HCT116 (cell line): ENCODE results near the gene NT5C2.

Experiments
- CBX3 ChIP-seq: IDR thresholded peaks from 2 replicates; pipeline ENCODE4 v1.6.1; 2012; ENCODE audit warnings: low read depth
- EZH2 ChIP-seq: fragments of 200-600 bp; sonication (generic); IDR thresholded peaks from 2 replicates; pipeline ENCODE4 v1.6.1; 2017; ENCODE audit warnings: antibody characterized with exemption, mixed run types
- EZH2phosphoT487 ChIP-seq: fragments of 200-600 bp; IDR thresholded peaks from 2 replicates; pipeline ENCODE4 v1.6.1; 2018; ENCODE audit warnings: antibody characterized with exemption, borderline replicate concordance
- POLR2A ChIP-seq: IDR thresholded peaks from 2 replicates; pipeline ENCODE4 v1.7.0; 2011; ENCODE audit warnings: borderline replicate concordance; ENCODE audit not compliant: insufficient read depth, insufficient read length; ENCODE audit errors: extremely low read depth
- POLR2AphosphoS5 ChIP-seq: IDR thresholded peaks from 2 replicates; pipeline ENCODE4 v1.6.1; 2011; ENCODE audit warnings: mild to moderate bottlenecking, low read depth, low read length, moderate library complexity
- RAD21 ChIP-seq: IDR thresholded peaks from 2 replicates; pipeline ENCODE4 v1.6.1; 2012; ENCODE audit warnings: low read depth, mild to moderate bottlenecking
- SIN3A ChIP-seq: IDR thresholded peaks from 2 replicates; pipeline ENCODE4 v1.6.1; 2012; ENCODE audit warnings: low read depth
- SP1 ChIP-seq: IDR thresholded peaks from 2 replicates; pipeline ENCODE4 v1.6.1; 2012; ENCODE audit warnings: low read depth
- YY1 ChIP-seq: IDR thresholded peaks from 2 replicates; pipeline ENCODE4 v1.6.1; 2011; ENCODE audit warnings: low read length, low read depth, moderate library complexity, mild to moderate bottlenecking; ENCODE audit not compliant: insufficient replicate concordance; ENCODE audit errors: extremely low read depth
- TF ChIP-seq, protein P1 (sequence below), 3 experiments: fragments of 200-600 bp in 1 of 3; sonication (generic) in 1 of 3; IDR thresholded peaks in 2 of 3; conservative IDR thresholded peaks in 1 of 3; 2 replicates each; pipeline ENCODE4 v1.5.1; 2012 to 2017; ENCODE audit warnings: low read depth in 2 of 3, low read length in 2 of 3, antibody characterized with exemption in 1 of 3, borderline replicate concordance in 1 of 3, control low read depth in 1 of 3, mild to moderate bottlenecking in 1 of 3, mixed read lengths in 1 of 3, mixed run types in 1 of 3, moderate library complexity in 1 of 3; ENCODE audit not compliant: insufficient read depth in 1 of 3
- TF ChIP-seq, protein P2 (sequence below): IDR thresholded peaks from 2 replicates; pipeline ENCODE4 v1.6.1; 2012; ENCODE audit warnings: low read depth
- TF ChIP-seq, protein P3 (sequence below): IDR thresholded peaks from 2 replicates; pipeline ENCODE4 v1.6.1; 2012
- TF ChIP-seq, protein P4 (sequence below): IDR thresholded peaks from 2 replicates; pipeline ENCODE4 v1.6.1; 2011; ENCODE audit warnings: mild to moderate bottlenecking, low read length, moderate library complexity; ENCODE audit not compliant: insufficient replicate concordance; ENCODE audit errors: extremely low read depth

DNA sequence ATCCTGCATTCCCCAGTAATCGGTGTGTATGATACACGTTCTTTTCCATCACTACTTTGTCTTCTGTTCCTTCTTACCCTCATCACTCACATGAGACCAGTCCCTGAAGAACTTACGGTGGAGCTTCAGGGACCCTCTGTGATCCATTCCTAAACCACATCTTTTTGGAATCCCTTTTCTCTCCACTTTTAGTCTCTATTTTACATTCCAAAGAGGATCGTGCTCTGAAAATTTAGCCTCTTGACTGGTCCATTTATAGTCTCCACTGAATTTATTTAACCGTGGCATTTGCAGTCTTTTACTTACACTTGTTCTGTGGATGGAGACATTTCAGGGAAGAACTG lies 109.1 kb downstream of the NT5C2 start:
- TF ChIP-seq EZH2phosphoT487 (no peak), SIN3A (no peak), POLR2A (no peak), YY1 (no peak), EZH2 (no peak), SP1 (no peak), RAD21 (no peak), POLR2AphosphoS5 (no peak), CBX3 (no peak)
- TF ChIP-seq, protein P1, sequence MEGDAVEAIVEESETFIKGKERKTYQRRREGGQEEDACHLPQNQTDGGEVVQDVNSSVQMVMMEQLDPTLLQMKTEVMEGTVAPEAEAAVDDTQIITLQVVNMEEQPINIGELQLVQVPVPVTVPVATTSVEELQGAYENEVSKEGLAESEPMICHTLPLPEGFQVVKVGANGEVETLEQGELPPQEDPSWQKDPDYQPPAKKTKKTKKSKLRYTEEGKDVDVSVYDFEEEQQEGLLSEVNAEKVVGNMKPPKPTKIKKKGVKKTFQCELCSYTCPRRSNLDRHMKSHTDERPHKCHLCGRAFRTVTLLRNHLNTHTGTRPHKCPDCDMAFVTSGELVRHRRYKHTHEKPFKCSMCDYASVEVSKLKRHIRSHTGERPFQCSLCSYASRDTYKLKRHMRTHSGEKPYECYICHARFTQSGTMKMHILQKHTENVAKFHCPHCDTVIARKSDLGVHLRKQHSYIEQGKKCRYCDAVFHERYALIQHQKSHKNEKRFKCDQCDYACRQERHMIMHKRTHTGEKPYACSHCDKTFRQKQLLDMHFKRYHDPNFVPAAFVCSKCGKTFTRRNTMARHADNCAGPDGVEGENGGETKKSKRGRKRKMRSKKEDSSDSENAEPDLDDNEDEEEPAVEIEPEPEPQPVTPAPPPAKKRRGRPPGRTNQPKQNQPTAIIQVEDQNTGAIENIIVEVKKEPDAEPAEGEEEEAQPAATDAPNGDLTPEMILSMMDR (IDR thresholded peaks at IDR 0.05 in 2 of 3, conservative IDR thresholded peaks at IDR 0.05 in 1 of 3; ENCODE audit: borderline replicate concordance in 1 of 3, insufficient read depth in 1 of 3, low read depth in 2 of 3, low read length in 2 of 3) = no peak
- TF ChIP-seq, protein P2, sequence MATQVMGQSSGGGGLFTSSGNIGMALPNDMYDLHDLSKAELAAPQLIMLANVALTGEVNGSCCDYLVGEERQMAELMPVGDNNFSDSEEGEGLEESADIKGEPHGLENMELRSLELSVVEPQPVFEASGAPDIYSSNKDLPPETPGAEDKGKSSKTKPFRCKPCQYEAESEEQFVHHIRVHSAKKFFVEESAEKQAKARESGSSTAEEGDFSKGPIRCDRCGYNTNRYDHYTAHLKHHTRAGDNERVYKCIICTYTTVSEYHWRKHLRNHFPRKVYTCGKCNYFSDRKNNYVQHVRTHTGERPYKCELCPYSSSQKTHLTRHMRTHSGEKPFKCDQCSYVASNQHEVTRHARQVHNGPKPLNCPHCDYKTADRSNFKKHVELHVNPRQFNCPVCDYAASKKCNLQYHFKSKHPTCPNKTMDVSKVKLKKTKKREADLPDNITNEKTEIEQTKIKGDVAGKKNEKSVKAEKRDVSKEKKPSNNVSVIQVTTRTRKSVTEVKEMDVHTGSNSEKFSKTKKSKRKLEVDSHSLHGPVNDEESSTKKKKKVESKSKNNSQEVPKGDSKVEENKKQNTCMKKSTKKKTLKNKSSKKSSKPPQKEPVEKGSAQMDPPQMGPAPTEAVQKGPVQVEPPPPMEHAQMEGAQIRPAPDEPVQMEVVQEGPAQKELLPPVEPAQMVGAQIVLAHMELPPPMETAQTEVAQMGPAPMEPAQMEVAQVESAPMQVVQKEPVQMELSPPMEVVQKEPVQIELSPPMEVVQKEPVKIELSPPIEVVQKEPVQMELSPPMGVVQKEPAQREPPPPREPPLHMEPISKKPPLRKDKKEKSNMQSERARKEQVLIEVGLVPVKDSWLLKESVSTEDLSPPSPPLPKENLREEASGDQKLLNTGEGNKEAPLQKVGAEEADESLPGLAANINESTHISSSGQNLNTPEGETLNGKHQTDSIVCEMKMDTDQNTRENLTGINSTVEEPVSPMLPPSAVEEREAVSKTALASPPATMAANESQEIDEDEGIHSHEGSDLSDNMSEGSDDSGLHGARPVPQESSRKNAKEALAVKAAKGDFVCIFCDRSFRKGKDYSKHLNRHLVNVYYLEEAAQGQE = no peak
- TF ChIP-seq, protein P3, sequence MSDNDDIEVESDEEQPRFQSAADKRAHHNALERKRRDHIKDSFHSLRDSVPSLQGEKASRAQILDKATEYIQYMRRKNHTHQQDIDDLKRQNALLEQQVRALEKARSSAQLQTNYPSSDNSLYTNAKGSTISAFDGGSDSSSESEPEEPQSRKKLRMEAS = no peak
- TF ChIP-seq, protein P4, sequence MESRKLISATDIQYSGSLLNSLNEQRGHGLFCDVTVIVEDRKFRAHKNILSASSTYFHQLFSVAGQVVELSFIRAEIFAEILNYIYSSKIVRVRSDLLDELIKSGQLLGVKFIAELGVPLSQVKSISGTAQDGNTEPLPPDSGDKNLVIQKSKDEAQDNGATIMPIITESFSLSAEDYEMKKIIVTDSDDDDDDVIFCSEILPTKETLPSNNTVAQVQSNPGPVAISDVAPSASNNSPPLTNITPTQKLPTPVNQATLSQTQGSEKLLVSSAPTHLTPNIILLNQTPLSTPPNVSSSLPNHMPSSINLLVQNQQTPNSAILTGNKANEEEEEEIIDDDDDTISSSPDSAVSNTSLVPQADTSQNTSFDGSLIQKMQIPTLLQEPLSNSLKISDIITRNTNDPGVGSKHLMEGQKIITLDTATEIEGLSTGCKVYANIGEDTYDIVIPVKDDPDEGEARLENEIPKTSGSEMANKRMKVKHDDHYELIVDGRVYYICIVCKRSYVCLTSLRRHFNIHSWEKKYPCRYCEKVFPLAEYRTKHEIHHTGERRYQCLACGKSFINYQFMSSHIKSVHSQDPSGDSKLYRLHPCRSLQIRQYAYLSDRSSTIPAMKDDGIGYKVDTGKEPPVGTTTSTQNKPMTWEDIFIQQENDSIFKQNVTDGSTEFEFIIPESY = no peak
